ENCODE results near the gene KMT2D.

The KMT2D gene

DNA sequence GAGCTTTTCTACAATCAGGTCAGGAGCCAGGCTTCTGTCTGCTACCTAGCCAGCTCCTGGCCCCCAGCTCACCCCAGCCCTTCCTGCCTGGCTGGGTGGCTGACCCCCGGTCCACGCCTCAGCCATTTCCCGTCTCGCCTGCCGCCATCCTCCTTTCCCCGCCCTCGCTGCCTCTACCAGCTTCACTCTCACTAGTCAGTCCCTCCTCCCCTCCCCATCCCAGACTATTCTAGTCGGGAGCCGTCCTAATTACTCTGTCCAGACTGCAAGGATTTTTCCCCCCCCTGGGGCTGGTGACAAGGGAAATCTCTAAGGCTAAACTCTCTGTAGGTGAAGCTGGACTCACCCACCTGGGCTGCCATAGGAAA is 33.2 kb upstream of the KMT2D start:
- DNase-seq, result no peak
- Histone ChIP-seq H3K27me3 (peaks cover 66% of the 10 kb centered on the region), H3K4me1 (peaks cover 6% of the 10 kb centered on the region; the same call in 1 of the 2 replicates), H3K4me3 (ENCODE audit: low read depth, low read length) (peak overlapping the region; percentile 35), H3K36me3 (peaks cover 5% of the 10 kb centered on the region; the same call in 1 of the 2 replicates), H3K9me3 (no peaks in the 10 kb centered on the region)
- TF ChIP-seq, protein P1, sequence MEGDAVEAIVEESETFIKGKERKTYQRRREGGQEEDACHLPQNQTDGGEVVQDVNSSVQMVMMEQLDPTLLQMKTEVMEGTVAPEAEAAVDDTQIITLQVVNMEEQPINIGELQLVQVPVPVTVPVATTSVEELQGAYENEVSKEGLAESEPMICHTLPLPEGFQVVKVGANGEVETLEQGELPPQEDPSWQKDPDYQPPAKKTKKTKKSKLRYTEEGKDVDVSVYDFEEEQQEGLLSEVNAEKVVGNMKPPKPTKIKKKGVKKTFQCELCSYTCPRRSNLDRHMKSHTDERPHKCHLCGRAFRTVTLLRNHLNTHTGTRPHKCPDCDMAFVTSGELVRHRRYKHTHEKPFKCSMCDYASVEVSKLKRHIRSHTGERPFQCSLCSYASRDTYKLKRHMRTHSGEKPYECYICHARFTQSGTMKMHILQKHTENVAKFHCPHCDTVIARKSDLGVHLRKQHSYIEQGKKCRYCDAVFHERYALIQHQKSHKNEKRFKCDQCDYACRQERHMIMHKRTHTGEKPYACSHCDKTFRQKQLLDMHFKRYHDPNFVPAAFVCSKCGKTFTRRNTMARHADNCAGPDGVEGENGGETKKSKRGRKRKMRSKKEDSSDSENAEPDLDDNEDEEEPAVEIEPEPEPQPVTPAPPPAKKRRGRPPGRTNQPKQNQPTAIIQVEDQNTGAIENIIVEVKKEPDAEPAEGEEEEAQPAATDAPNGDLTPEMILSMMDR (IDR thresholded peaks at IDR 0.05; ENCODE audit: low read depth, low read length), result no peak

DNA sequence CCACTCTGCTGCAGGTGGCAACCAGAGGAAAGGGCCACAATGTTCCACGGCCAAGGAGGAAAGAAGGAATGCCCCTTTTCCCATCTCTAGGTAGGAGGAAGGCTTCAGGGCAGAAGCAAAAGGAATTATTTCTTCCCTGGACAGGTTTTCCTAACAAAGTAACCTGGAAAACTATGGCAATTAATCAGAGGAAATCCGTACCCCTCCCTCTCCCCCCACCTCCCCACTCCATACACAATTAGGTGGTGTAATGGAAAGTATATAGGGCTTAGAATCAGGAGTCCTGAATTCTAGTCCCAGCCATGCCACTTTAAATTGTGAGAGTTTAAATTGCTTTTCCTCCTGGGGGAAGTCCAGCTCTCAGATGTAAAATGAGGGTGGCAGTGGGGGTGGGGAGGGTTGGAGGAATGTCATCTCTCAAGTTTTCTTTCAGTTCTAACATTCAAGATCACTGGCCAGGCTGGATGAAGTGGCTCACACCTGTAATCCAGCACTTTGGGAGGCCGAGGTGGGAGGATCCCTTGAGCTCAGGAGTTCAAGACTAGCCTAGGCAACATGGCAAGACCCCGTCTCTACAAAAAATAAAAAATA is 32.3 kb upstream of the KMT2D start:
- H3K27me3 ChIP-seq, result peaks cover 66% of the 10 kb centered on the region

DNA sequence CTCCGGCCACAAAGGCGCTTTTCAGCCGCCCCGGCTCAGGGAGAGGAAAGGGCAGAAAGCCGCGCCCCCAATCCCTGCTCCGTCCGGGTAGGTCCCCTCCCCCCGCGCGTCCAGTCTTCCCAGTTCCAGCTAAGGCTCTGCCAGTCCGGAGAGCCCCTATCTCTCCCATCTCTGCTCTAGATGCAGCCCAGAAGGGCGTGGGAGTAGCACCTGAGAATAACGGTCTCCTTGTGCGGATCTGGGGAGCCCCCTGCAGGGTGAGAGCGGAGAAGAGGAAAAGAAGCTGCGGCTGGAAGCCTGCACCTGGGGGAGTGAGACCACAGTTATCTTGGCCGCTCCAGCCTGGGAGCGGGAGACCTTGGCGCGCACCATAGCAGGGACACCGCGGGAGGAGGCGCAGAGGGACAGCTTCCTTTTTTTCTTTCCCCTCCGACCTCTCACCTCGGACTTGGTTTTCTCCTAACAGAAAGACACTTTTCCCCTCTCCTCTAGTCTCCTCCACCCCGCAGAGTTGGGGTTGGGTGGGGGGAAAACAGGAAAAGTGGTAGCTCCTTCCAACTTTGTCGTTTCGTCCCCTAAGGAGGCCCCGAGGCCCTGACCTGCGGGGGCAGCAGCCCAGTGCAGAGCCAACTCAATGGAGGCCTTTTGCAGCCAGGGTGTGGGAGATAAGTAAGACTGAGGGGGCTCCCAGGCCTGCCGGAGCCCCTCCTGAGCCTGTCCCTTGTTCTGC is 31.7 kb upstream of the KMT2D start:
- Histone ChIP-seq H3K36me3 (no peaks in the 10 kb centered on the region; the same call in 1 of the 2 replicates), H3K9me3 (no peaks in the 10 kb centered on the region), H3K4me3 (ENCODE audit: low read depth, low read length) (peak overlapping the region; percentile 43), H3K27me3 (peaks cover 66% of the 10 kb centered on the region), H3K4me1 (peaks cover 9% of the 10 kb centered on the region)
- DNase-seq, result peak; percentile 63
- TF ChIP-seq, protein P1 (IDR thresholded peaks at IDR 0.05; ENCODE audit: low read depth, low read length), result peak; percentile 65

More for the DNA sequence above, 32.3 kb upstream of the KMT2D start:
- Histone ChIP-seq H3K4me1 (peaks cover 8% of the 10 kb centered on the region), H3K9me3 (no peaks in the 10 kb centered on the region), H3K4me3 (ENCODE audit: low read depth, low read length) (no peak overlapping the region), H3K36me3 (peaks cover 5% of the 10 kb centered on the region; the same call in 1 of the 2 replicates)
- TF ChIP-seq, protein P1 (IDR thresholded peaks at IDR 0.05; ENCODE audit: low read depth, low read length), result no peak
- DNase-seq, result no peak

DNA sequence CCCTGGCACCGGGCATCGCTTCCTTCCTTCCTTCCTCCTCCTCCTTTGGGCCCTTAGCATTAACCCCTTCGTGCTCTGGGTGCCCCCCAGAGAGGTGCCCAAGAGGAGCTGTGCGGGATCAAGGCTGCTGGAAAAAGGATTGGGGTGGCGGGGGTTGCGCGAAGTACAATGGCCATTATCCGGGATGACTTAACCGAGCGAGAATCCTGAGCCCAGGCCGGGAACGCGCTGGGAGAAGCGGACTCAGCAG is 31.2 kb upstream of the KMT2D start:
- Histone ChIP-seq H3K27me3 (peaks cover 66% of the 10 kb centered on the region), H3K9me3 (no peaks in the 10 kb centered on the region), H3K4me3 (ENCODE audit: low read depth, low read length) (peak overlapping the region; percentile 43), H3K4me1 (peaks cover 9% of the 10 kb centered on the region), H3K36me3 (no peaks in the 10 kb centered on the region)
- TF ChIP-seq, protein P1 (IDR thresholded peaks at IDR 0.05; ENCODE audit: low read depth, low read length), result no peak
- no peak for DNase-seq

DNA sequence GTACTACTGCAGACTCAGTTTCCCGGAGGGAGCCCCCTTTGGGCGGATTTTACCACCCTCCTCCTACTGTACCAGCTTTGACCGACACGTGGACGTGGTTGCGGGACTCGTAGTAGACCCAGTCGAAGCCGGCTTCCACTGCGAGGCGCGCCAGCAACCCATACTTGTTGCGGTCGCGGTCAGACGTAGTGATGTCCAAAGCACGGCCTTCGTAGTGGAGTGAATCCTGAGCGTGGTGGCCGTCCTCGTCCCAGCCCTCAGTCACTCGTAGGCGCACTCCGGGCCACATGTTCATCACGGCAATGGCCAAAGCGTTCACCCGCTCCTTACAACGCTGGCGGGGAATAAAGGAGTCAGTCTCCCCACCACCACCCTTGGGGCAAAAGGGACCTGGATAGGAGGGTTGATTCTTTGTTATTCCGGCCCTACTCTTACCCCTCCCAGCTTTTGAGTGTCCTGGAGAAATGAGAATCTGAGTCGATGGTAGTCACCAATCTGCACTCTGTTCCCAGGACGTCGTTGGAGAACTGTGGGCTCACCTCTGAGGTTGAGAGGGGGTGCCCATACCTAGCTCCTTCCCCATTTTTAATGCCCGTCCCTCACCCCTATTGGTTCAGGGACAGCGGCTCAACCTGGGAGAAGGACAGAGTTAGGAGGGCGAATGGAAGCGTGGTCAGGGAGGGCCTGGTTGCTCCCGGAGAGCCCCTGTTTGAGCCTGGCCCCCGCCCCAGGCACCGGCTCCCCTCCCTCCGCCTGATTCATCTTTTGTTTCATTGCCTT is 30.7 kb upstream of the KMT2D start:
- no peaks in the 10 kb centered on the region for H3K9me3 ChIP-seq
- DNase-seq, result no peak
- TF ChIP-seq, protein P1 (IDR thresholded peaks at IDR 0.05; ENCODE audit: low read depth, low read length), result no peak
- peaks cover 66% of the 10 kb centered on the region for H3K27me3 ChIP-seq
- H3K4me1 ChIP-seq, result peaks cover 9% of the 10 kb centered on the region
- H3K36me3 ChIP-seq, result no peaks in the 10 kb centered on the region
- H3K4me3 ChIP-seq (ENCODE audit: low read depth, low read length), result no peak overlapping the region
